HG03139 (cell line): Measurements from ENCODE around the gene YPEL1.
"Not testable (repeated sequence)": the region's sequence is repeated elsewhere in the genome, so short reads cannot be mapped to it uniquely, and the experiment has no call there.

Experiments
- ATAC-seq: cut with Tn5 transposase; IDR thresholded peaks from one replicate; pipeline ENCODE4 v1.9.1; 2021; ENCODE audit not compliant: unreplicated experiment

Gene YPEL1

GRCh38 chr22:21721195-21721852 lies 14.3 kb downstream of the YPEL1 start:
- not testable (repeated sequence) for ATAC-seq

GRCh38 chr22:21720191-21720859 lies 15.3 kb downstream of the YPEL1 start:
- ATAC-seq, result not testable (repeated sequence)

GRCh38 chr22:21719024-21719423 lies 16.6 kb downstream of the YPEL1 start:
- ATAC-seq, result no peak

GRCh38 chr22:21718499-21718898 lies 17.1 kb downstream of the YPEL1 start:
- no peak for ATAC-seq

GRCh38 chr22:21716395-21717122 lies 19.0 kb downstream of the YPEL1 start:
- ATAC-seq, result not testable (repeated sequence)

- no peak for ATAC-seq
These were observed 20.8 kb downstream of the YPEL1 start for GRCh38 chr22:21714786-21715185.

- no peak for ATAC-seq
These were observed 21.4 kb downstream of the YPEL1 start for GRCh38 chr22:21714059-21714770.

- no peak for ATAC-seq
These were observed 22.1 kb downstream of the YPEL1 start for GRCh38 chr22:21713428-21714058.

- no peak for ATAC-seq
These were observed 22.7 kb downstream of the YPEL1 start for GRCh38 chr22:21712751-21713427.

GRCh38 chr22:21711851-21712250 lies 23.7 kb downstream of the YPEL1 start:
- ATAC-seq, result no peak

GRCh38 chr22:21710156-21710555 lies 25.4 kb downstream of the YPEL1 start:
- ATAC-seq, result no peak

GRCh38 chr22:21709688-21710087 lies 25.9 kb downstream of the YPEL1 start:
- ATAC-seq, result no peak

GRCh38 chr22:21708960-21709359 lies 26.6 kb downstream of the YPEL1 start:
- no peak for ATAC-seq

GRCh38 chr22:21707677-21708076 lies 27.9 kb downstream of the YPEL1 start:
- ATAC-seq, result no peak

- no peak for ATAC-seq
These were observed 31.8 kb downstream of the YPEL1 start for GRCh38 chr22:21703684-21704316.

GRCh38 chr22:21702700-21703683 lies 32.6 kb downstream of the YPEL1 start:
- ATAC-seq, result no peak

- ATAC-seq, result no peak
These were observed 33.5 kb downstream of the YPEL1 start for GRCh38 chr22:21702094-21702493.

- ATAC-seq, result no peak
These were observed 34.1 kb downstream of the YPEL1 start for GRCh38 chr22:21701384-21701971.
